H1 (cell line): ENCODE measurements around the gene FARSB. TPM values are rescaled to one million over a fixed set of nuclear protein-coding genes. Genes with fewer than 3 reads are reported as not detected.

Experiments
- CTCF ChIA-PET: fragments of 300-600 bp; sonication (Branson Sonifier 250); formaldehyde crosslinking; loops from one replicate; lab custom pipeline; 2021; ENCODE audit not compliant: partially characterized antibody; lab: Charles Lee
- POLR2A ChIA-PET: fragments of 300-600 bp; sonication (Branson Sonifier 250); formaldehyde crosslinking; loops from one replicate; lab custom pipeline; 2021; ENCODE audit warnings: inconsistent platforms; ENCODE audit not compliant: partially characterized antibody; lab: Charles Lee
- DNase-seq, 2 experiments: peaks; one replicate each; pipeline versions ENCODE4 v3.0.0 to v3.0.0-alpha.2; 2010 to 2022; ENCODE audit warnings: low spot score in 2 of 2, low read depth in 1 of 2, mixed read lengths in 1 of 2
- FAIRE-seq: peaks from 2 replicates; lab custom pipeline; 2011; peaks lifted over from hg19 to GRCh38; lab: Jason Lieb, UNC
- H2AFZ ChIP-seq: 2 replicates; pipeline ENCODE4 v1.8.1; 2012; ENCODE audit warnings: low read length, inconsistent platforms
- H2AK5ac ChIP-seq: 2 replicates; pipeline ENCODE4 v1.6.1; 2013; ENCODE audit warnings: low read depth, low read length
- H2BK120ac ChIP-seq: replicated peaks from 2 replicates; pipeline ENCODE3; 2013; ENCODE audit warnings: low read depth, low read length, inconsistent platforms
- H2BK12ac ChIP-seq: 2 replicates; pipeline ENCODE4 v1.6.1; 2013; ENCODE audit warnings: low read depth, low read length
- H2BK15ac ChIP-seq: 2 replicates; pipeline ENCODE4 v1.6.1; 2013; ENCODE audit warnings: low read length
- H2BK20ac ChIP-seq: 2 replicates; pipeline ENCODE4 v1.6.1; 2013; ENCODE audit warnings: low read length
- H2BK5ac ChIP-seq: 2 replicates; pipeline ENCODE4 v1.6.1; 2013; ENCODE audit warnings: low read depth, low read length
- H3K14ac ChIP-seq: 2 replicates; pipeline ENCODE4 v1.6.1; 2013; ENCODE audit warnings: inconsistent platforms; ENCODE audit not compliant: insufficient read length
- H3K18ac ChIP-seq: 2 replicates; pipeline ENCODE4 v1.6.1; 2013; ENCODE audit warnings: low read length; ENCODE audit errors: extremely low read depth
- H3K23ac ChIP-seq: 2 replicates; pipeline ENCODE4 v1.6.1; 2013; ENCODE audit warnings: inconsistent platforms; ENCODE audit not compliant: insufficient read length
- H3K23me2 ChIP-seq: 2 replicates; pipeline ENCODE4 v1.6.1; 2013; ENCODE audit warnings: low read depth, low read length
- H3K27ac ChIP-seq: 2 replicates; pipeline ENCODE4 v1.6.1; 2011; ENCODE audit warnings: low read depth, low read length, inconsistent platforms
- H3K27me3 ChIP-seq, 4 experiments: replicated peaks in 1 of 4; 1 replicate in 1 of 4; 2 replicates in 3 of 4; pipeline versions ENCODE4 v1.6.1 to v1.8.1; 2011 to 2013; ENCODE audit warnings: low read length in 3 of 4, mild to moderate bottlenecking in 3 of 4, inconsistent platforms in 2 of 4, mixed read lengths in 2 of 4, moderate library complexity in 1 of 4; ENCODE audit not compliant: control insufficient read depth in 3 of 4, insufficient read depth in 3 of 4; ENCODE audit errors: extremely low read depth in 1 of 4
- H3K36me3 ChIP-seq, 4 experiments: 2 replicates each; pipeline versions ENCODE4 v1.6.1 to v1.8.1; 2011 to 2013; ENCODE audit warnings: mild to moderate bottlenecking in 4 of 4, low read length in 3 of 4, moderate library complexity in 2 of 4, control low read depth in 1 of 4, inconsistent platforms in 1 of 4; ENCODE audit not compliant: insufficient read depth in 4 of 4, control insufficient read depth in 2 of 4
- H3K4ac ChIP-seq: replicated peaks from 2 replicates; pipeline ENCODE3; 2013; ENCODE audit warnings: low read length, low read depth, mixed read lengths, inconsistent platforms; ENCODE audit not compliant: insufficient read length
- H3K4me1 ChIP-seq, 4 experiments: replicated peaks in 1 of 4; 1 replicate in 1 of 4; 2 replicates in 3 of 4; pipeline versions ENCODE4 v1.6.1 to v1.8.1; 2011 to 2013; ENCODE audit warnings: low read length in 3 of 4, inconsistent platforms in 2 of 4, mixed read lengths in 1 of 4; ENCODE audit not compliant: insufficient read depth in 4 of 4, control insufficient read depth in 3 of 4
- H3K4me2 ChIP-seq, 2 experiments: 2 replicates each; pipeline versions ENCODE4 v1.6.1 to v1.8.1; 2011 to 2013; ENCODE audit warnings: low read depth in 2 of 2, low read length in 2 of 2, control low read depth in 1 of 2, inconsistent platforms in 1 of 2, mild to moderate bottlenecking in 1 of 2; ENCODE audit not compliant: insufficient read depth in 1 of 2
- H3K4me3 ChIP-seq, 4 experiments: fragments of 200-600, 300-600 bp in 1 of 4; sonication (generic), shearing (Covaris generic), sonication (Bioruptor Twin) in 1 of 4; 2 replicates each; pipeline versions ENCODE4 v1.5.1 to v1.8.1; 2011 to 2016; ENCODE audit warnings: low read length in 4 of 4, low read depth in 3 of 4, control low read depth in 2 of 4, inconsistent platforms in 2 of 4, mild to moderate bottlenecking in 2 of 4, mixed read lengths in 1 of 4, moderate library complexity in 1 of 4; ENCODE audit not compliant: insufficient read depth in 2 of 4; ENCODE audit errors: extremely low read depth in 1 of 4
- H3K56ac ChIP-seq: replicated peaks from 2 replicates; pipeline ENCODE3; 2013; ENCODE audit warnings: low read depth, mild to moderate bottlenecking, mixed read lengths, low read length, inconsistent platforms; ENCODE audit not compliant: insufficient read length
- H3K79me1 ChIP-seq: 2 replicates; pipeline ENCODE4 v1.6.1; 2013; ENCODE audit warnings: low read depth, low read length, control low read depth
- H3K79me2 ChIP-seq, 2 experiments: 2 replicates each; pipeline versions ENCODE4 v1.6.1 to v1.8.1; 2012 to 2013; ENCODE audit warnings: low read length in 2 of 2, mild to moderate bottlenecking in 2 of 2, inconsistent platforms in 1 of 2; ENCODE audit not compliant: insufficient read depth in 2 of 2, control insufficient read depth in 1 of 2
- H3K9ac ChIP-seq, 4 experiments: replicated peaks in 1 of 4; 1 replicate in 1 of 4; 2 replicates in 3 of 4; pipeline versions ENCODE4 v1.6.1 to v1.8.1; 2011 to 2013; ENCODE audit warnings: low read depth in 3 of 4, low read length in 3 of 4, control low read depth in 2 of 4, mild to moderate bottlenecking in 2 of 4, moderate library complexity in 2 of 4, inconsistent platforms in 1 of 4; ENCODE audit errors: extremely low read depth in 1 of 4
- H3K9me3 ChIP-seq, 2 experiments: 2 replicates each; pipeline versions ENCODE4 v1.6.1 to v1.8.1; 2012 to 2013; ENCODE audit warnings: mild to moderate bottlenecking in 2 of 2, moderate library complexity in 2 of 2, control low read depth in 1 of 2, inconsistent platforms in 1 of 2, low read depth in 1 of 2, low read length in 1 of 2, mixed read lengths in 1 of 2; ENCODE audit not compliant: insufficient read depth in 2 of 2
- H4K20me1 ChIP-seq, 2 experiments: replicated peaks in 1 of 2; 2 replicates each; pipeline versions ENCODE3 to v1.8.1; 2011 to 2013; ENCODE audit warnings: inconsistent platforms in 2 of 2, low read length in 2 of 2, mild to moderate bottlenecking in 1 of 2; ENCODE audit not compliant: insufficient read depth in 2 of 2, control insufficient read depth in 1 of 2
- H4K5ac ChIP-seq: 2 replicates; pipeline ENCODE4 v1.6.1; 2013; ENCODE audit warnings: low read length, low read depth, mixed read lengths, inconsistent platforms; ENCODE audit not compliant: insufficient read length
- H4K8ac ChIP-seq: 2 replicates; pipeline ENCODE4 v1.8.0; 2013; ENCODE audit warnings: mild to moderate bottlenecking, moderate library complexity, low read length, inconsistent platforms; ENCODE audit not compliant: insufficient read depth; ENCODE audit errors: extremely low read depth
- H4K91ac ChIP-seq: replicated peaks from 2 replicates; pipeline ENCODE3; 2013; ENCODE audit warnings: low read length, mixed read lengths, inconsistent platforms; ENCODE audit not compliant: insufficient read length
- WGBS, 2 experiments: shearing (Covaris generic) in 1 of 2; methylation state at CpG; one replicate each; pipeline versions ENCODE4 v1.1.6 to v1.1.7; 2013 to 2015; ENCODE audit warnings: low lambda C conversion rate in 2 of 2, mixed read lengths in 2 of 2, inconsistent platforms in 1 of 2, low coverage in 1 of 2, missing lambda C conversion rate in 1 of 2; ENCODE audit not compliant: insufficient replicate concordance in 2 of 2, insufficient coverage in 1 of 2, insufficient read length in 1 of 2; ENCODE audit errors: extremely low coverage in 1 of 2, missing lambda C conversion rate in 1 of 2; 5-methylcytosine and 5-hydroxymethylcytosine counted together
- polyA plus RNA-seq, 7 experiments: library from polyadenylated mRNA; depleted of rRNA in 3 of 7; stranded (reverse) in 5 of 7; unstranded in 2 of 7; fragments of >200 nt in 5 of 7; fragments of 200-250 nt in 2 of 7; gene quantifications; 1 replicate in 5 of 7; 2 replicates in 1 of 7; 4 replicates in 1 of 7; pipeline versions ENCODE4 v1.2.1 to v1.2.3, GENCODE V29; 2011 to 2013; ENCODE audit warnings: missing spikeins in 2 of 7, mixed read lengths in 2 of 7
- total RNA-seq: library from RNA; stranded (reverse); fragmentation: NEBNext Ultra II Directional; extraction: Animal tissue kit (Norgen Biotek cat#: 25700); gene quantifications from 2 replicates; pipeline ENCODE4 v1.2.1, GENCODE V29; 2021

FARSB gene
- total and polyA plus RNA-seq, 2 of the 8 experiments (the other 6 are each of a cell fraction or from before 2014, with no cell fraction given): 21.0 to 37.9 TPM

GRCh38 chr2:222621893-222622292, 34.0 kb downstream of the FARSB start:
- Histone ChIP-seq H3K79me2 (no peaks in the 10 kb centered on the region), H3K4ac (no peak overlapping the region), H2AK5ac (no peak overlapping the region), H2BK120ac (no peak overlapping the region), H3K4me2 (no peak overlapping the region), H3K56ac (no peak overlapping the region), H2BK12ac (no peak overlapping the region), H4K91ac (no peak overlapping the region), H4K5ac (no peak overlapping the region), H2AFZ (no peak overlapping the region), H4K20me1 (peaks cover 0 to 3% of the 10 kb centered on the region in 2 experiments), H3K27ac (no peak overlapping the region), H3K18ac (no peak overlapping the region), H3K79me1 (no peaks in the 10 kb centered on the region), H2BK20ac (no peak overlapping the region), H2BK15ac (no peak overlapping the region), H2BK5ac (no peak overlapping the region), H3K9me3 (no peaks in the 10 kb centered on the region), H3K23me2 (no peaks in the 10 kb centered on the region), H3K4me1 (no peaks in the 10 kb centered on the region), H3K14ac (no peak overlapping the region), H3K4me3 (no peak overlapping the region), H3K23ac (no peak overlapping the region), H3K27me3 (no peaks in the 10 kb centered on the region), H3K36me3 (peaks cover 0 to 58% (median 25%) of the 10 kb centered on the region in 4 experiments; a peak in 6 of 8 replicates), H3K9ac (no peak overlapping the region), H4K8ac (no peak overlapping the region)
- DNase-seq (no peak), FAIRE-seq (no peak)
- ChIA-PET CTCF (no interaction called here), POLR2A (no interaction called here)
- WGBS, 2 experiments: 96% methylated on average over 4 of the region's 4 CpGs; no CpG with 5 or more reads in 1 of the 2 experiments
